ENCODE results near the gene ANKS3. TPM values are rescaled to one million over a fixed set of nuclear protein-coding genes. Genes with fewer than 3 reads are reported as not detected.
A peak's percentile ranks its signal among the peaks of the same experiment; 100 is the strongest.

The ANKS3 gene
- total RNA-seq, 4 donors from 2014 or later: 22.9 to 35.3 (median 25.1) TPM

GRCh38 chr16:4706871-4707270 is 27.2 kb downstream of the ANKS3 start:
- TF ChIP-seq, protein P1, sequence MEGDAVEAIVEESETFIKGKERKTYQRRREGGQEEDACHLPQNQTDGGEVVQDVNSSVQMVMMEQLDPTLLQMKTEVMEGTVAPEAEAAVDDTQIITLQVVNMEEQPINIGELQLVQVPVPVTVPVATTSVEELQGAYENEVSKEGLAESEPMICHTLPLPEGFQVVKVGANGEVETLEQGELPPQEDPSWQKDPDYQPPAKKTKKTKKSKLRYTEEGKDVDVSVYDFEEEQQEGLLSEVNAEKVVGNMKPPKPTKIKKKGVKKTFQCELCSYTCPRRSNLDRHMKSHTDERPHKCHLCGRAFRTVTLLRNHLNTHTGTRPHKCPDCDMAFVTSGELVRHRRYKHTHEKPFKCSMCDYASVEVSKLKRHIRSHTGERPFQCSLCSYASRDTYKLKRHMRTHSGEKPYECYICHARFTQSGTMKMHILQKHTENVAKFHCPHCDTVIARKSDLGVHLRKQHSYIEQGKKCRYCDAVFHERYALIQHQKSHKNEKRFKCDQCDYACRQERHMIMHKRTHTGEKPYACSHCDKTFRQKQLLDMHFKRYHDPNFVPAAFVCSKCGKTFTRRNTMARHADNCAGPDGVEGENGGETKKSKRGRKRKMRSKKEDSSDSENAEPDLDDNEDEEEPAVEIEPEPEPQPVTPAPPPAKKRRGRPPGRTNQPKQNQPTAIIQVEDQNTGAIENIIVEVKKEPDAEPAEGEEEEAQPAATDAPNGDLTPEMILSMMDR (IDR thresholded peaks at IDR 0.05): no peak
- TF ChIP-seq POLR2A (IDR thresholded peaks at IDR 0.05): no peak
- no peak for DNase-seq
- H3K27ac ChIP-seq: no peak overlapping the region
- no peak overlapping the region for H3K4me3 ChIP-seq (replicated peaks in 1 of 3)
- 86 to 89% methylated on average over 7 of the region's 7 CpGs for WGBS, 2 donors
- H3K4me1 ChIP-seq: no peaks in the 10 kb centered on the region
- no peaks in the 10 kb centered on the region for H3K9me3 ChIP-seq
- intact Hi-C loops (cut with DNase I): no loop called here
- peaks cover 2 to 7% of the 10 kb centered on the region in 2 donors for H3K36me3 ChIP-seq
- H3K27me3 ChIP-seq: no peaks in the 10 kb centered on the region

- Histone ChIP-seq H3K9me3 (no peaks in the 10 kb centered on the region), H3K4me1 (no peaks in the 10 kb centered on the region), H3K4me3 (replicated peaks in 1 of 3) (no peak overlapping the region), H3K27ac (peak overlapping the region in 1 of 3 donors; percentile 39), H3K36me3 (peaks cover 10% of the 10 kb centered on the region in 2 donors), H3K27me3 (no peaks in the 10 kb centered on the region)
- intact Hi-C loops (cut with DNase I): no loop called here
- 90 to 97% methylated on average over 8 to 10 of the region's 14 CpGs for WGBS, 2 donors
- TF ChIP-seq, protein P1 (IDR thresholded peaks at IDR 0.05): no peak
- TF ChIP-seq POLR2A (IDR thresholded peaks at IDR 0.05): no peak
- no peak for DNase-seq
Observed at GRCh38 chr16:4704913-4705312, 29.2 kb downstream of the ANKS3 start.

GRCh38 chr16:4704491-4704890 is 29.6 kb downstream of the ANKS3 start:
- Histone ChIP-seq H3K4me3 (replicated peaks in 1 of 3) (no peak overlapping the region), H3K27ac (peak overlapping the region; percentile 18 to 41 (median 39)), H3K9me3 (no peaks in the 10 kb centered on the region), H3K4me1 (no peaks in the 10 kb centered on the region), H3K27me3 (no peaks in the 10 kb centered on the region), H3K36me3 (peaks cover 10 to 14% of the 10 kb centered on the region in 2 donors)
- intact Hi-C loops (cut with DNase I): no loop called here
- no peak for TF ChIP-seq POLR2A (IDR thresholded peaks at IDR 0.05)
- TF ChIP-seq, protein P1 (IDR thresholded peaks at IDR 0.05): no peak
- peak; percentile 75 to 76 for DNase-seq
- 37 to 39% methylated on average over 8 of the region's 8 CpGs for WGBS, 2 donors

- Histone ChIP-seq H3K27me3 (no peaks in the 10 kb centered on the region), H3K4me3 (replicated peaks in 1 of 3) (no peak overlapping the region), H3K9me3 (no peaks in the 10 kb centered on the region), H3K36me3 (peaks cover 10 to 20% of the 10 kb centered on the region in 2 donors), H3K4me1 (no peaks in the 10 kb centered on the region), H3K27ac (peak overlapping the region; percentile 18 to 41 (median 39))
- no peak for TF ChIP-seq POLR2A (IDR thresholded peaks at IDR 0.05)
- TF ChIP-seq, protein P1 (IDR thresholded peaks at IDR 0.05): no peak
- intact Hi-C loops (cut with DNase I): no loop called here
- DNase-seq: no peak
- WGBS, 2 donors: 84 to 85% methylated on average over 5 to 7 of the region's 7 CpGs
Observed at GRCh38 chr16:4703906-4704305, 30.2 kb downstream of the ANKS3 start.

GRCh38 chr16:4702466-4702808 is 31.6 kb downstream of the ANKS3 start:
- WGBS, 2 donors: 81 to 83% methylated on average over 7 of the region's 7 CpGs
- no peaks in the 10 kb centered on the region for H3K4me1 ChIP-seq
- H3K4me3 ChIP-seq (replicated peaks in 1 of 3): no peak overlapping the region
- no peak for DNase-seq
- no peak for TF ChIP-seq POLR2A (IDR thresholded peaks at IDR 0.05)
- TF ChIP-seq, protein P1 (IDR thresholded peaks at IDR 0.05): no peak
- H3K9me3 ChIP-seq: no peaks in the 10 kb centered on the region
- H3K27ac ChIP-seq: no peak overlapping the region
- peaks cover 24 to 31% of the 10 kb centered on the region in 2 donors for H3K36me3 ChIP-seq
- H3K27me3 ChIP-seq: no peaks in the 10 kb centered on the region
- intact Hi-C loops (cut with DNase I): no loop called here

Measured in thyroid gland (tissue), 4 donors.